Neural cell (in vitro differentiated cells): ENCODE measurements around the gene RFX8. TPM values are rescaled to one million over a fixed set of nuclear protein-coding genes. Genes with fewer than 3 reads are reported as not detected.

Experiments used
- H2AFZ ChIP-seq: fragments of 200-600, 300-800 bp; sonication (generic), shearing (Covaris generic); 2 replicates; pipeline ENCODE4 v1.6.0; 2014; ENCODE audit warnings: low read depth, mild to moderate bottlenecking, antibody characterized with exemption, low read length, moderate library complexity
- H3F3A ChIP-seq: fragments of 200-600 bp; shearing (Covaris generic); 2 replicates; pipeline ENCODE4 v1.6.1; 2016; ENCODE audit warnings: mild to moderate bottlenecking, moderate library complexity, mixed read lengths, antibody characterized with exemption, low read length; ENCODE audit not compliant: insufficient read depth, poor library complexity, severe bottlenecking
- H3K27ac ChIP-seq: fragments of 200-600, 300-800 bp; sonication (generic), shearing (Covaris generic); 2 replicates; pipeline ENCODE4 v1.5.1; 2014; ENCODE audit warnings: mild to moderate bottlenecking, low read length, moderate library complexity
- H3K27me3 ChIP-seq: fragments of 300-800, 200-600 bp; sonication (generic), shearing (Covaris generic); 2 replicates; pipeline ENCODE4 v1.6.0; 2014; ENCODE audit warnings: mild to moderate bottlenecking, low read depth, low read length, moderate library complexity; ENCODE audit not compliant: insufficient read depth
- H3K36me3 ChIP-seq: fragments of 300-800, 200-600 bp; sonication (generic), shearing (Covaris generic); 2 replicates; pipeline ENCODE4 v1.5.1; 2014; ENCODE audit warnings: mild to moderate bottlenecking, antibody characterized with exemption, low read length, moderate library complexity; ENCODE audit not compliant: insufficient read depth
- H3K4me2 ChIP-seq: fragments of 300-800, 200-600 bp; sonication (generic), shearing (Covaris generic); 2 replicates; pipeline ENCODE4 v1.6.0; 2014; ENCODE audit warnings: mild to moderate bottlenecking, low read length
- H3K4me3 ChIP-seq: fragments of 300-800, 200-600 bp; sonication (generic), shearing (Covaris generic); 2 replicates; pipeline ENCODE4 v1.5.1; 2014; ENCODE audit warnings: mild to moderate bottlenecking, low read length, moderate library complexity
- H3K79me2 ChIP-seq: fragments of 200-600 bp; shearing (Covaris generic); replicated peaks from 2 replicates; pipeline ENCODE4 v1.6.0; 2014; ENCODE audit warnings: mild to moderate bottlenecking, low read length, moderate library complexity; ENCODE audit not compliant: insufficient read depth
- H3K9ac ChIP-seq: fragments of 300-800, 200-600 bp; sonication (generic), shearing (Covaris generic); 2 replicates; pipeline ENCODE4 v1.6.1; 2016; ENCODE audit warnings: mild to moderate bottlenecking, low read length, mixed read lengths
- H3K9me2 ChIP-seq: fragments of 200-600 bp; shearing (Covaris generic); 2 replicates; pipeline ENCODE4 v1.6.1; 2016; ENCODE audit warnings: mild to moderate bottlenecking, low read length, mixed read lengths; ENCODE audit not compliant: insufficient read depth
- H3K9me3 ChIP-seq: fragments of 200-600, 300-800 bp; sonication (generic), shearing (Covaris generic); 2 replicates; pipeline ENCODE4 v1.6.1; 2016; ENCODE audit warnings: mild to moderate bottlenecking, mixed run types, low read length, moderate library complexity, mixed read lengths
- H4K20me1 ChIP-seq: fragments of 200-600 bp; shearing (Covaris generic); 2 replicates; pipeline ENCODE4 v1.6.1; 2016; ENCODE audit warnings: mild to moderate bottlenecking, mixed run types; ENCODE audit not compliant: insufficient read depth
- EP300 ChIP-seq: fragments of 450-650 bp; conservative IDR thresholded peaks from 2 replicates; pipeline ENCODE4 v1.6.1; 2014; ENCODE audit warnings: antibody characterized with exemption, mild to moderate bottlenecking, moderate library complexity; ENCODE audit not compliant: poor library complexity, severe bottlenecking
- EZH2 ChIP-seq: fragments of 200-600, 300-800 bp; shearing (Covaris generic), sonication (generic); IDR thresholded peaks from 2 replicates; pipeline ENCODE4 v1.6.1; 2014; ENCODE audit warnings: antibody characterized with exemption, low read length, borderline replicate concordance, mild to moderate bottlenecking; ENCODE audit not compliant: insufficient read depth, poor library complexity, severe bottlenecking
- MXI1 ChIP-seq: fragments of 450-650 bp; conservative IDR thresholded peaks from 2 replicates; pipeline ENCODE4 v1.6.1; 2014; ENCODE audit warnings: antibody characterized with exemption, mild to moderate bottlenecking; ENCODE audit not compliant: poor library complexity, severe bottlenecking
- POLR2AphosphoS5 ChIP-seq: IDR thresholded peaks from 2 replicates; pipeline ENCODE4 v1.6.1; 2012
- RAD21 ChIP-seq: fragments of 450-650 bp; conservative IDR thresholded peaks from 2 replicates; pipeline ENCODE4 v1.6.1; 2014; ENCODE audit warnings: antibody characterized with exemption, mild to moderate bottlenecking, moderate library complexity
- SMC3 ChIP-seq: fragments of 450-650 bp; conservative IDR thresholded peaks from 2 replicates; pipeline ENCODE4 v1.6.1; 2014; ENCODE audit warnings: antibody characterized with exemption, mild to moderate bottlenecking, moderate library complexity; ENCODE audit not compliant: poor library complexity
- TAF1 ChIP-seq: IDR thresholded peaks from 2 replicates; pipeline ENCODE4 v1.6.1; 2012; ENCODE audit warnings: low read depth
- polyA minus RNA-seq: library from RNA; depleted of rRNA, polyadenylated mRNA; stranded (reverse); fragments of >200 nt; gene quantifications from 2 replicates; pipeline ENCODE4 v1.2.3, GENCODE V29; 2014
- polyA plus RNA-seq: library from polyadenylated mRNA; depleted of rRNA; stranded (reverse); fragments of >200 nt; gene quantifications from 2 replicates; pipeline ENCODE4 v1.2.3, GENCODE V29; 2014
- TF ChIP-seq, protein P1 (sequence below): fragments of 450-650 bp; IDR thresholded peaks from 2 replicates; pipeline ENCODE4 v1.5.1; 2014; ENCODE audit warnings: antibody characterized with exemption, mild to moderate bottlenecking, moderate library complexity; ENCODE audit not compliant: poor library complexity, severe bottlenecking
- TF ChIP-seq, protein P2 (sequence below): IDR thresholded peaks from 2 replicates; pipeline ENCODE4 v1.6.1; 2012; ENCODE audit warnings: borderline replicate concordance

The RFX8 gene
- not detected in 2 replicates for polyA plus RNA-seq
- not detected in 2 replicates for polyA minus RNA-seq

DNA sequence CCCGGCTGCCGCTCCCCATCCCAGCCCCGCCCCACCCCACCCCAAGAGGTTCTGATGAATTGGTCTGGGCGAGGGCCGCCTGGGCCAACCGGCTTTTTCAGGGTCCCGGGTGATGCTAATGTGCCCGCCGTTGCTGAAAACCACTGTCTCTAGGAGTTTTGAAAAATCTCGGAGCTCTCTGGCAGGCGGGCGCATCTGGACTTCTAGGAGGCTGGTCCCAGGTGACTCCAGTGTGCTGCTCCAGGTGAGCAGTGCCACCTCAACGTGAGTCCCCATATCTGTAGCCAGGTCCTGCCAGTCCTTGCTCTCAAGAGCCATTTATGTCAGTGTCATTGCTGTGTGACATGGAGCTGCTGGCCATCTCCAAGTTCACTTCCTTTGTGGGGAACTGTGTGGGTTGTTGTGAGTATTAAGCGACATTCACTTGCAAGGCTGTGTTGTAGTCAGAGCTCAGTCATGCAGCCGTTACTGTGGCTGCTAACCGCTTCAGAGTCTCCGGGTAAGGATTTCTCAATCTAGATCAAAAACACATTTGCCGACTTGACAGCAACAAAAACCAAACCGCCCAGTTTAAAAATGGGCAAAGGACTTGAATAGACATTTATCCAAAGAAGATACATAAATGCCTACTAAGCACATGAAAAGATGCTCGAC, at the start of gene RFX8:
RFX8 (minus strand) TSS at position 382 of the 654 bp plus-strand sequence. CDS start 8,264 bp downstream, outside the sequence.
- peak within 1 kb of the TSS; percentile 1 for H3K9ac ChIP-seq
- no peaks in the 10 kb centered on the region for H3F3A ChIP-seq
- no peak within 1 kb of the TSS for H2AFZ ChIP-seq
- H3K4me2 ChIP-seq, result no peak within 1 kb of the TSS
- peak within 1 kb of the TSS; percentile 50 for H3K4me3 ChIP-seq
- TF ChIP-seq POLR2AphosphoS5 (no peak), TAF1 (no peak)
- TF ChIP-seq, protein P1, sequence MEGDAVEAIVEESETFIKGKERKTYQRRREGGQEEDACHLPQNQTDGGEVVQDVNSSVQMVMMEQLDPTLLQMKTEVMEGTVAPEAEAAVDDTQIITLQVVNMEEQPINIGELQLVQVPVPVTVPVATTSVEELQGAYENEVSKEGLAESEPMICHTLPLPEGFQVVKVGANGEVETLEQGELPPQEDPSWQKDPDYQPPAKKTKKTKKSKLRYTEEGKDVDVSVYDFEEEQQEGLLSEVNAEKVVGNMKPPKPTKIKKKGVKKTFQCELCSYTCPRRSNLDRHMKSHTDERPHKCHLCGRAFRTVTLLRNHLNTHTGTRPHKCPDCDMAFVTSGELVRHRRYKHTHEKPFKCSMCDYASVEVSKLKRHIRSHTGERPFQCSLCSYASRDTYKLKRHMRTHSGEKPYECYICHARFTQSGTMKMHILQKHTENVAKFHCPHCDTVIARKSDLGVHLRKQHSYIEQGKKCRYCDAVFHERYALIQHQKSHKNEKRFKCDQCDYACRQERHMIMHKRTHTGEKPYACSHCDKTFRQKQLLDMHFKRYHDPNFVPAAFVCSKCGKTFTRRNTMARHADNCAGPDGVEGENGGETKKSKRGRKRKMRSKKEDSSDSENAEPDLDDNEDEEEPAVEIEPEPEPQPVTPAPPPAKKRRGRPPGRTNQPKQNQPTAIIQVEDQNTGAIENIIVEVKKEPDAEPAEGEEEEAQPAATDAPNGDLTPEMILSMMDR, result no peak
- no peaks in the 10 kb centered on the region for H3K36me3 ChIP-seq
- H3K27ac ChIP-seq, result no peak within 1 kb of the TSS
- no peaks in the 10 kb centered on the region for H4K20me1 ChIP-seq
- no peaks in the 10 kb centered on the region for H3K9me2 ChIP-seq
- H3K27me3 ChIP-seq, result peaks cover 20% of the 10 kb centered on the region
- H3K79me2 ChIP-seq, result no peaks in the 10 kb centered on the region
- H3K9me3 ChIP-seq, result no peaks in the 10 kb centered on the region

DNA sequence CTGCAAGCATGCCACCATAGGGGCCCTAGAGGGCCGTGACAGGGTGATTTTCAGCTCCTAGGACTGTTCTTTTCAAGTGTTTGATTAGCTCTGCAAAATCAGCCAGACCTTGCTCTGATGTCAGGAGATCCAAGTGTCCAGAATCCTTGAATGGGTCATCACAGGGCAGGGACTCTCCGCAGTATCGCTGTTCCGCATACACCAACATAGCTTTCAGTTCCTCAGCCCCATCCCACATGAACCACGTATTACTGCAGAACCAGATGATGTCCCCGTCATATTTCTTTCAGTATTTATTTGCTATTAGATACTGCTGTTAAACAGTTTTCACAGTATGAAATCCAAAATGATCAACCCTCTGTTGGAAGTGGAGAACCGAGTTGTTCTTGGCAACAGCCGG, 46.6 kb upstream of the RFX8 start:
- no peak overlapping the region for H3K9ac ChIP-seq
- H3K27ac ChIP-seq, result no peak overlapping the region
- H3K79me2 ChIP-seq, result no peaks in the 10 kb centered on the region
- no peaks in the 10 kb centered on the region for H3K36me3 ChIP-seq
- TF ChIP-seq, protein P2, sequence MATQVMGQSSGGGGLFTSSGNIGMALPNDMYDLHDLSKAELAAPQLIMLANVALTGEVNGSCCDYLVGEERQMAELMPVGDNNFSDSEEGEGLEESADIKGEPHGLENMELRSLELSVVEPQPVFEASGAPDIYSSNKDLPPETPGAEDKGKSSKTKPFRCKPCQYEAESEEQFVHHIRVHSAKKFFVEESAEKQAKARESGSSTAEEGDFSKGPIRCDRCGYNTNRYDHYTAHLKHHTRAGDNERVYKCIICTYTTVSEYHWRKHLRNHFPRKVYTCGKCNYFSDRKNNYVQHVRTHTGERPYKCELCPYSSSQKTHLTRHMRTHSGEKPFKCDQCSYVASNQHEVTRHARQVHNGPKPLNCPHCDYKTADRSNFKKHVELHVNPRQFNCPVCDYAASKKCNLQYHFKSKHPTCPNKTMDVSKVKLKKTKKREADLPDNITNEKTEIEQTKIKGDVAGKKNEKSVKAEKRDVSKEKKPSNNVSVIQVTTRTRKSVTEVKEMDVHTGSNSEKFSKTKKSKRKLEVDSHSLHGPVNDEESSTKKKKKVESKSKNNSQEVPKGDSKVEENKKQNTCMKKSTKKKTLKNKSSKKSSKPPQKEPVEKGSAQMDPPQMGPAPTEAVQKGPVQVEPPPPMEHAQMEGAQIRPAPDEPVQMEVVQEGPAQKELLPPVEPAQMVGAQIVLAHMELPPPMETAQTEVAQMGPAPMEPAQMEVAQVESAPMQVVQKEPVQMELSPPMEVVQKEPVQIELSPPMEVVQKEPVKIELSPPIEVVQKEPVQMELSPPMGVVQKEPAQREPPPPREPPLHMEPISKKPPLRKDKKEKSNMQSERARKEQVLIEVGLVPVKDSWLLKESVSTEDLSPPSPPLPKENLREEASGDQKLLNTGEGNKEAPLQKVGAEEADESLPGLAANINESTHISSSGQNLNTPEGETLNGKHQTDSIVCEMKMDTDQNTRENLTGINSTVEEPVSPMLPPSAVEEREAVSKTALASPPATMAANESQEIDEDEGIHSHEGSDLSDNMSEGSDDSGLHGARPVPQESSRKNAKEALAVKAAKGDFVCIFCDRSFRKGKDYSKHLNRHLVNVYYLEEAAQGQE, result no peak
- TF ChIP-seq SMC3 (no peak), EZH2 (no peak), POLR2AphosphoS5 (no peak), TAF1 (no peak), EP300 (no peak), RAD21 (no peak), MXI1 (no peak)
- TF ChIP-seq, protein P1, result no peak
- no peaks in the 10 kb centered on the region for H3F3A ChIP-seq
- no peaks in the 10 kb centered on the region for H3K27me3 ChIP-seq
- no peak overlapping the region for H3K4me3 ChIP-seq
- H3K9me2 ChIP-seq, result no peaks in the 10 kb centered on the region
- no peak overlapping the region for H3K4me2 ChIP-seq
- H2AFZ ChIP-seq, result no peak overlapping the region
- H4K20me1 ChIP-seq, result no peaks in the 10 kb centered on the region
- H3K9me3 ChIP-seq, result no peaks in the 10 kb centered on the region
